H9 (cell line): ENCODE data around the gene NT5DC1. TPM values are rescaled to one million over a fixed set of nuclear protein-coding genes. Genes with fewer than 3 reads are reported as not detected.

Experiments used
- DNase-seq: peaks from one replicate; pipeline ENCODE4 v3.0.0-alpha.2; 2017
- H2AFZ ChIP-seq: one replicate; pipeline ENCODE4 v1.6.1; 2013; ENCODE audit warnings: mild to moderate bottlenecking, low read length, control low read depth, moderate library complexity
- H2AK5ac ChIP-seq: 2 replicates; pipeline ENCODE4 v1.6.1; 2013; ENCODE audit warnings: low read length, control low read depth, mixed read lengths; ENCODE audit not compliant: insufficient read length
- H2BK120ac ChIP-seq: one replicate; pipeline ENCODE4 v1.6.1; 2013; ENCODE audit warnings: low read depth, mild to moderate bottlenecking, low read length, control low read depth, inconsistent platforms; ENCODE audit not compliant: poor library complexity, severe bottlenecking
- H2BK12ac ChIP-seq: 2 replicates; pipeline ENCODE4 v1.6.1; 2013; ENCODE audit warnings: low read length, control low read depth, mixed read lengths, low read depth; ENCODE audit not compliant: insufficient read length
- H2BK15ac ChIP-seq: 2 replicates; pipeline ENCODE4 v1.6.1; 2013; ENCODE audit warnings: low read depth, low read length, control low read depth
- H2BK20ac ChIP-seq: one replicate; pipeline ENCODE4 v1.6.1; 2013; ENCODE audit warnings: low read depth, mild to moderate bottlenecking, low read length, control low read depth, inconsistent platforms; ENCODE audit not compliant: poor library complexity, severe bottlenecking
- H2BK5ac ChIP-seq: 2 replicates; pipeline ENCODE4 v1.6.1; 2013; ENCODE audit warnings: low read length, control low read depth, mixed read lengths; ENCODE audit not compliant: insufficient read length
- H3K14ac ChIP-seq: 2 replicates; pipeline ENCODE4 v1.6.1; 2013; ENCODE audit warnings: low read length, control low read depth; ENCODE audit not compliant: insufficient read depth
- H3K18ac ChIP-seq: 2 replicates; pipeline ENCODE4 v1.6.1; 2013; ENCODE audit warnings: low read depth, mild to moderate bottlenecking, mixed read lengths, low read length, control low read depth; ENCODE audit not compliant: insufficient read length
- H3K23ac ChIP-seq: 2 replicates; pipeline ENCODE4 v1.6.1; 2013; ENCODE audit warnings: low read length, control low read depth, mixed read lengths, low read depth; ENCODE audit not compliant: insufficient read length
- H3K23me2 ChIP-seq: 2 replicates; pipeline ENCODE4 v1.6.1; 2013; ENCODE audit warnings: low read depth, mild to moderate bottlenecking, mixed read lengths, low read length, control low read depth; ENCODE audit not compliant: insufficient read length, poor library complexity, severe bottlenecking
- H3K27ac ChIP-seq: 2 replicates; pipeline ENCODE4 v1.5.1; 2013; ENCODE audit warnings: low read length, control low read depth, mixed read lengths, low read depth; ENCODE audit not compliant: insufficient read length
- H3K27me3 ChIP-seq: 2 replicates; pipeline ENCODE4 v1.6.1; 2013; ENCODE audit warnings: low read length, control low read depth, inconsistent platforms; ENCODE audit not compliant: insufficient read depth
- H3K4ac ChIP-seq: 2 replicates; pipeline ENCODE4 v1.6.1; 2013; ENCODE audit warnings: low read depth, mild to moderate bottlenecking, control low read depth, inconsistent platforms, low read length, moderate library complexity
- H3K4me1 ChIP-seq: 2 replicates; pipeline ENCODE4 v1.6.1; 2013; ENCODE audit warnings: low read length, control low read depth, inconsistent platforms; ENCODE audit not compliant: insufficient read depth
- H3K4me2 ChIP-seq: 2 replicates; pipeline ENCODE4 v1.6.1; 2013; ENCODE audit warnings: low read length, control low read depth, mixed read lengths; ENCODE audit not compliant: insufficient read length, insufficient read depth
- H3K56ac ChIP-seq: 2 replicates; pipeline ENCODE4 v1.6.1; 2013; ENCODE audit warnings: low read depth, mild to moderate bottlenecking, mixed read lengths, low read length, control low read depth; ENCODE audit not compliant: insufficient read length
- H3K79me1 ChIP-seq: 2 replicates; pipeline ENCODE4 v1.6.1; 2013; ENCODE audit warnings: low read depth, mild to moderate bottlenecking, moderate library complexity, low read length, control low read depth, inconsistent platforms; ENCODE audit not compliant: insufficient read depth, poor library complexity, severe bottlenecking
- H3K79me2 ChIP-seq: 2 replicates; pipeline ENCODE4 v1.6.1; 2013; ENCODE audit warnings: low read length, control low read depth, inconsistent platforms; ENCODE audit not compliant: insufficient read depth
- H3K9ac ChIP-seq: 2 replicates; pipeline ENCODE4 v1.6.1; 2013; ENCODE audit warnings: low read length, control low read depth, mixed read lengths; ENCODE audit not compliant: insufficient read length; ENCODE audit errors: extremely low read depth
- H3K9me3 ChIP-seq: one replicate; pipeline ENCODE4 v1.6.1; 2013; ENCODE audit warnings: low read depth, low read length, inconsistent platforms; ENCODE audit not compliant: control insufficient read depth
- H3T11ph ChIP-seq: one replicate; pipeline ENCODE4 v1.6.1; 2013; ENCODE audit warnings: mild to moderate bottlenecking, low read length, control low read depth, inconsistent platforms
- H4K20me1 ChIP-seq: one replicate; pipeline ENCODE4 v1.6.1; 2013; ENCODE audit not compliant: control insufficient read depth, insufficient read length, insufficient read depth
- H4K5ac ChIP-seq: 2 replicates; pipeline ENCODE4 v1.6.1; 2013; ENCODE audit warnings: low read depth, mild to moderate bottlenecking, mixed read lengths, low read length, control low read depth; ENCODE audit not compliant: insufficient read length
- H4K8ac ChIP-seq: replicated peaks from 2 replicates; pipeline ENCODE4 v1.6.1; 2013; ENCODE audit warnings: low read length, control low read depth, mixed read lengths, low read depth; ENCODE audit not compliant: insufficient read length
- H4K91ac ChIP-seq: 2 replicates; pipeline ENCODE4 v1.6.1; 2013; ENCODE audit warnings: low read depth, mild to moderate bottlenecking, moderate library complexity, mixed read lengths, low read length, control low read depth; ENCODE audit not compliant: insufficient read length
- H3K27ac Mint-ChIP-seq, 3 experiments: 2 replicates in 2 of 3; 3 replicates in 1 of 3; pipeline ENCODE4 v1.8.0; 2020 to 2021; ENCODE audit warnings: mixed read lengths in 3 of 3, mild to moderate bottlenecking in 1 of 3, moderate library complexity in 1 of 3
- H3K27me3 Mint-ChIP-seq: 2 replicates; pipeline ENCODE4 v1.8.0; 2021; ENCODE audit warnings: low read depth, mild to moderate bottlenecking, moderate library complexity, mixed read lengths
- H3K36me3 Mint-ChIP-seq, 3 experiments: 2 replicates in 2 of 3; 3 replicates in 1 of 3; pipeline ENCODE4 v1.8.0; 2020 to 2021; ENCODE audit warnings: low read depth in 3 of 3, mixed read lengths in 3 of 3; ENCODE audit not compliant: insufficient read depth in 1 of 3
- H3K4me1 Mint-ChIP-seq, 2 experiments: 2 replicates each; pipeline ENCODE4 v1.8.0; 2020; ENCODE audit warnings: mixed read lengths in 2 of 2
- H3K4me3 Mint-ChIP-seq, 2 experiments: 2 replicates in 1 of 2; 3 replicates in 1 of 2; pipeline ENCODE4 v1.8.0; 2020 to 2021; ENCODE audit warnings: mild to moderate bottlenecking in 2 of 2, mixed read lengths in 2 of 2, moderate library complexity in 1 of 2
- H3K9me3 Mint-ChIP-seq, 2 experiments: 2 replicates in 1 of 2; 3 replicates in 1 of 2; pipeline ENCODE4 v1.8.0; 2020; ENCODE audit warnings: mild to moderate bottlenecking in 2 of 2, mixed read lengths in 2 of 2, moderate library complexity in 1 of 2
- CTCF ChIP-seq: fragments of 200-600 bp; sonication (generic); conservative IDR thresholded peaks from 3 replicates; pipeline ENCODE4 v1.8.0; 2021; ENCODE audit warnings: antibody characterized with exemption, mild to moderate bottlenecking
- WGBS: extraction: QIAGEN DNeasy Blood & Tissue Kit; methylation state at CpG from one replicate; pipeline ENCODE4 v1.1.7; 2013; ENCODE audit warnings: missing lambda C conversion rate, low lambda C conversion rate, mixed read lengths; ENCODE audit not compliant: insufficient read length; ENCODE audit errors: extremely low coverage; 5-methylcytosine and 5-hydroxymethylcytosine counted together
- total RNA-seq: library from RNA; stranded (reverse); gene quantifications from 2 replicates; pipeline ENCODE4 v1.2.1, GENCODE V29; 2021

Gene NT5DC1
- total RNA-seq, 1 experiment from 2014 or later: 64.9 TPM

- no peak overlapping the region for H3K23ac ChIP-seq
- Mint-ChIP-seq H3K27me3 (no peaks in the 10 kb centered on the region; the same call in 1 of the 2 replicates), H3K27ac (peak overlapping the region in 1 of 3 experiments; percentile 28; a peak in 1 of 7 replicates), H3K4me3 (no peak overlapping the region), H3K36me3 (peaks cover 6 to 16% (median 15%) of the 10 kb centered on the region in 3 experiments; a peak in 6 of 7 replicates), H3K9me3 (no peaks in the 10 kb centered on the region), H3K4me1 (peaks cover 23 to 27% of the 10 kb centered on the region in 2 experiments)
- no peak overlapping the region for H4K8ac ChIP-seq
- peaks cover 11% of the 10 kb centered on the region for H3K79me2 ChIP-seq
- H3K4me1 ChIP-seq: peaks cover 3% of the 10 kb centered on the region; the same call in 1 of the 2 replicates
- H3K9me3 ChIP-seq: no peaks in the 10 kb centered on the region
- no peak overlapping the region for H2AFZ ChIP-seq
- no peak overlapping the region for H3K4me2 ChIP-seq
- no peak overlapping the region for H3K56ac ChIP-seq
- H3K18ac ChIP-seq: no peak overlapping the region
- TF ChIP-seq CTCF: no peak
- H3K9ac ChIP-seq: no peak overlapping the region
- H2BK20ac ChIP-seq: no peak overlapping the region
- no peak overlapping the region for H2BK120ac ChIP-seq
- no peak overlapping the region for H3K27ac ChIP-seq
- no peak overlapping the region for H2BK15ac ChIP-seq
- no peak overlapping the region for H2BK12ac ChIP-seq
- H3K14ac ChIP-seq: no peak overlapping the region
- WGBS: no CpG with 5 or more reads among the region's 2 CpGs
- no peak overlapping the region for H3K4ac ChIP-seq
- H2AK5ac ChIP-seq: no peak overlapping the region
- H2BK5ac ChIP-seq: no peak overlapping the region
- H4K5ac ChIP-seq: no peak overlapping the region
- H3T11ph ChIP-seq: no peak overlapping the region
- peaks cover 6% of the 10 kb centered on the region for H3K79me1 ChIP-seq
- DNase-seq: no peak
- peaks cover 10% of the 10 kb centered on the region for H3K23me2 ChIP-seq
- no peaks in the 10 kb centered on the region for H4K20me1 ChIP-seq
- H4K91ac ChIP-seq: no peak overlapping the region
- no peaks in the 10 kb centered on the region for H3K27me3 ChIP-seq
Measured at GRCh38 chr6:116282698-116283097, 182.0 kb downstream of the NT5DC1 start.
